AG04449 (cell line): Measurements from ENCODE around the gene SHOC2.

ENCODE experiments used
- CTCF ChIA-PET: fragments of 350-600 bp; formaldehyde crosslinking; extraction: SDS; loops from one replicate; lab custom pipeline; 2021; ENCODE audit warnings: antibody characterized with exemption; lab: Yijun Ruan, JAX
- POLR2A ChIA-PET: fragments of 400-600, 350-600 bp; formaldehyde crosslinking; extraction: SDS; loops from one replicate; lab custom pipeline; 2020; ENCODE audit warnings: antibody characterized with exemption, inconsistent platforms; lab: Yijun Ruan, JAX
- DNase-seq: peaks from one replicate; pipeline ENCODE4 v3.0.0-alpha.2; 2010; ENCODE audit warnings: low read depth, low spot score
- H3K4me3 ChIP-seq: 2 replicates; pipeline ENCODE4 v1.5.1; 2011; ENCODE audit warnings: low read depth, mild to moderate bottlenecking, control low read depth, low read length
- TF ChIP-seq, protein P1 (sequence below): IDR thresholded peaks from one replicate; pipeline ENCODE4 v1.5.1; 2011; ENCODE audit warnings: mild to moderate bottlenecking, moderate library complexity, low read length, control low read depth, inconsistent platforms; ENCODE audit not compliant: insufficient read depth; ENCODE audit errors: missing control alignments

Gene SHOC2

GRCh38 chr10:110967645-110968044, 48.2 kb downstream of the SHOC2 start:
- POLR2A ChIA-PET, result no interaction called here

GRCh38 chr10:110969183-110969582, 49.8 kb downstream of the SHOC2 start:
- CTCF ChIA-PET, result no interaction called here
- TF ChIP-seq, protein P1, sequence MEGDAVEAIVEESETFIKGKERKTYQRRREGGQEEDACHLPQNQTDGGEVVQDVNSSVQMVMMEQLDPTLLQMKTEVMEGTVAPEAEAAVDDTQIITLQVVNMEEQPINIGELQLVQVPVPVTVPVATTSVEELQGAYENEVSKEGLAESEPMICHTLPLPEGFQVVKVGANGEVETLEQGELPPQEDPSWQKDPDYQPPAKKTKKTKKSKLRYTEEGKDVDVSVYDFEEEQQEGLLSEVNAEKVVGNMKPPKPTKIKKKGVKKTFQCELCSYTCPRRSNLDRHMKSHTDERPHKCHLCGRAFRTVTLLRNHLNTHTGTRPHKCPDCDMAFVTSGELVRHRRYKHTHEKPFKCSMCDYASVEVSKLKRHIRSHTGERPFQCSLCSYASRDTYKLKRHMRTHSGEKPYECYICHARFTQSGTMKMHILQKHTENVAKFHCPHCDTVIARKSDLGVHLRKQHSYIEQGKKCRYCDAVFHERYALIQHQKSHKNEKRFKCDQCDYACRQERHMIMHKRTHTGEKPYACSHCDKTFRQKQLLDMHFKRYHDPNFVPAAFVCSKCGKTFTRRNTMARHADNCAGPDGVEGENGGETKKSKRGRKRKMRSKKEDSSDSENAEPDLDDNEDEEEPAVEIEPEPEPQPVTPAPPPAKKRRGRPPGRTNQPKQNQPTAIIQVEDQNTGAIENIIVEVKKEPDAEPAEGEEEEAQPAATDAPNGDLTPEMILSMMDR, result no peak
- POLR2A ChIA-PET, result no interaction called here

More at GRCh38 chr10:110967645-110968044, 48.2 kb downstream of the SHOC2 start:
- DNase-seq, result no peak
- CTCF ChIA-PET, result no interaction called here
- TF ChIP-seq, protein P1, result no peak
- H3K4me3 ChIP-seq, result no peak overlapping the region

GRCh38 chr10:110971638-110972037, 52.2 kb downstream of the SHOC2 start:
- TF ChIP-seq, protein P1, result no peak
- no peak for DNase-seq
- ChIA-PET POLR2A (no interaction called here), CTCF (no interaction called here)
- no peak overlapping the region for H3K4me3 ChIP-seq

More at GRCh38 chr10:110969183-110969582, 49.8 kb downstream of the SHOC2 start:
- no peak for DNase-seq
- H3K4me3 ChIP-seq, result no peak overlapping the region

- ChIA-PET CTCF (no interaction called here), POLR2A (no interaction called here)
- TF ChIP-seq, protein P1, result no peak
- no peak for DNase-seq
- no peak overlapping the region for H3K4me3 ChIP-seq
These were observed 53.1 kb downstream of the SHOC2 start for GRCh38 chr10:110972231-110973134.

GRCh38 chr10:110973400-110973799, 54.0 kb downstream of the SHOC2 start:
- CTCF ChIA-PET, result interaction anchor here (0.6 kb wide), 1 partner anchor 18 kb away, joined by 3 read pairs; no protein-coding TSS in a partner anchor

GRCh38 chr10:110976577-110976976, 57.2 kb downstream of the SHOC2 start:
- no peak overlapping the region for H3K4me3 ChIP-seq
- no peak for DNase-seq
- ChIA-PET CTCF (no interaction called here), POLR2A (no interaction called here)
- TF ChIP-seq, protein P1, result no peak

More at GRCh38 chr10:110973400-110973799, 54.0 kb downstream of the SHOC2 start:
- no peak overlapping the region for H3K4me3 ChIP-seq
- no peak for DNase-seq
- TF ChIP-seq, protein P1, result no peak
- POLR2A ChIA-PET, result no interaction called here
